Hematopoietic multipotent progenitor cell treated with erythropoietin and hydrocortisone succinate and interleukin-3 and kit ligand, for 15 days (in vitro differentiated cells): Measurements from ENCODE around the gene MPHOSPH8.
"Not testable (repeated sequence)": the region's sequence is repeated elsewhere in the genome, so short reads cannot be mapped to it uniquely, and the experiment has no call there.

Source experiments
- DNase-seq: peaks from one replicate; pipeline ENCODE4 v3.0.0-alpha.2; 2015; ENCODE audit warnings: low spot score

Gene MPHOSPH8

GRCh38 chr13:19681517-19681916 lies 48.1 kb downstream of the MPHOSPH8 start:
- DNase-seq = no peak

- DNase-seq = no peak
These were observed 51.6 kb downstream of the MPHOSPH8 start for GRCh38 chr13:19685034-19685433.

GRCh38 chr13:19685437-19685836 lies 52.0 kb downstream of the MPHOSPH8 start:
- DNase-seq = no peak

GRCh38 chr13:19691447-19691846 lies 58.0 kb downstream of the MPHOSPH8 start:
- DNase-seq = not testable (repeated sequence)

GRCh38 chr13:19695428-19695827 lies 62.0 kb downstream of the MPHOSPH8 start:
- no peak for DNase-seq

- DNase-seq = no peak
These were observed 62.4 kb downstream of the MPHOSPH8 start for GRCh38 chr13:19695829-19696228.

GRCh38 chr13:19700963-19701362 lies 67.5 kb downstream of the MPHOSPH8 start:
- not testable (repeated sequence) for DNase-seq

- DNase-seq = not testable (repeated sequence)
These were observed 68.2 kb downstream of the MPHOSPH8 start for GRCh38 chr13:19701619-19702018.

GRCh38 chr13:19704256-19704655 lies 70.8 kb downstream of the MPHOSPH8 start:
- not testable (repeated sequence) for DNase-seq

- DNase-seq = not testable (repeated sequence)
These were observed 75.6 kb downstream of the MPHOSPH8 start for GRCh38 chr13:19709039-19709438.

- DNase-seq = not testable (repeated sequence)
These were observed 76.3 kb downstream of the MPHOSPH8 start for GRCh38 chr13:19709782-19710181.

- DNase-seq = no peak
These were observed 79.9 kb downstream of the MPHOSPH8 start for GRCh38 chr13:19713186-19713965.

GRCh38 chr13:19720039-19720438 lies 86.6 kb downstream of the MPHOSPH8 start:
- DNase-seq = no peak
